Measurements from ENCODE around the gene DHX32. TPM values are rescaled to one million over a fixed set of nuclear protein-coding genes. Genes with fewer than 3 reads are reported as not detected.

The DHX32 gene
- polyA plus RNA-seq, 3 donors from 2014 or later: 17.5 to 28.8 (median 19.0) TPM

GRCh38 chr10:125823663-125824251, 57.3 kb downstream of the DHX32 start:
- DNase-seq: no peak
- Mint-ChIP-seq H3K9me3 (no peaks in the 10 kb centered on the region), H3K4me3 (no peak overlapping the region), H3K36me3 (peaks cover 4 to 10% (median 7%) of the 10 kb centered on the region in 3 donors), H3K27ac (no peak overlapping the region), H3K27me3 (ENCODE audit: low read depth in 3 of 3) (peaks cover 0 to 3% (median 2%) of the 10 kb centered on the region in 3 donors), H3K4me1 (peaks cover 6 to 7% of the 10 kb centered on the region in 2 donors)

GRCh38 chr10:125822878-125823662, 58.0 kb downstream of the DHX32 start, which contains the start of the genes BCCIP and UROS:
TSS of gene BCCIP (plus strand) at chr10:125823546. CDS start at chr10:125823558, 12 bp downstream.
TSS of gene UROS (minus strand) at chr10:125823258. CDS start at chr10:125816499, 6,759 bp downstream.
- peak; percentile 94 to 97 (median 96) for DNase-seq
- peak within 1 kb of the TSS in 3 of 6 donors; percentile 74 to 89 (median 88) for H3K27ac Mint-ChIP-seq
- H3K27me3 Mint-ChIP-seq (ENCODE audit: low read depth in 3 of 3): peaks cover 0 to 3% (median 2%) of the 10 kb centered on the region in 3 donors

GRCh38 chr10:125820701-125821100, 60.4 kb downstream of the DHX32 start:
- H3K36me3 Mint-ChIP-seq: peaks cover 0 to 2% (median 0%) of the 10 kb centered on the region in 3 donors
- H3K27me3 Mint-ChIP-seq (ENCODE audit: low read depth in 3 of 3): peaks cover 0 to 4% (median 3%) of the 10 kb centered on the region in 3 donors
- H3K4me1 Mint-ChIP-seq: peaks cover 0 to 2% of the 10 kb centered on the region in 2 donors
- peak overlapping the region in 2 of 6 donors; percentile 85 to 88 for H3K27ac Mint-ChIP-seq
- no peaks in the 10 kb centered on the region for H3K9me3 Mint-ChIP-seq
- H3K4me3 Mint-ChIP-seq: peak overlapping the region; percentile 61 to 85 (median 77)
- peak; percentile 6 to 13 (median 12) for DNase-seq

More at GRCh38 chr10:125822878-125823662, 58.0 kb downstream of the DHX32 start, which contains the start of the genes BCCIP and UROS:
- Mint-ChIP-seq H3K4me3 (peak within 1 kb of the TSS; percentile 78 to 88 (median 84)), H3K4me1 (peaks cover 4 to 6% of the 10 kb centered on the region in 2 donors), H3K9me3 (no peaks in the 10 kb centered on the region), H3K36me3 (peaks cover 3 to 6% (median 4%) of the 10 kb centered on the region in 3 donors)

GRCh38 chr10:125817337-125817946, 63.6 kb downstream of the DHX32 start:
- no peaks in the 10 kb centered on the region for H3K9me3 Mint-ChIP-seq
- no peak overlapping the region for H3K27ac Mint-ChIP-seq
- H3K4me1 Mint-ChIP-seq: peaks cover 0 to 1% of the 10 kb centered on the region in 2 donors
- DNase-seq: no peak
- H3K36me3 Mint-ChIP-seq: peaks cover 14 to 30% (median 20%) of the 10 kb centered on the region in 3 donors
- no peak overlapping the region for H3K4me3 Mint-ChIP-seq
- H3K27me3 Mint-ChIP-seq (ENCODE audit: low read depth in 3 of 3): peaks cover 0 to 4% (median 3%) of the 10 kb centered on the region in 3 donors

DNA sequence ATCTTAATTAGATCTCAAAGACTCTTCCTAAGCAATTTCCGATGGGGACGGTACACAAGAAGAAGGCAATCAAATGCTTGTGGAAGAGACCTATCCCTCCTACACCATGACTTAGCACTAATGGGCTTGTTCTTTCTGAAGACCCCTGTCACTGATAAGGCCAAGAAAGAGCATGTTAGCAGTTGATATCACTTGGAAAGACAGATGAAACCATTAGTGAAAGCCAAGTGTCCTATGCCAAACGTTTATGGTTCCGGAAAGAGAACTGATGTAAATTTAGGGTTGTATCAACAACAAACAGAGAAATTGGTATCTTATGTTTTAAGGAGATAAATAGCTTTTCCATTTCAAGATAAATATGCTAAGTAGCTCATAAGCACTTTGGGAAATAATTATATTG, 64.5 kb downstream of the DHX32 start:
- DNase-seq: no peak
- Mint-ChIP-seq H3K4me3 (no peak overlapping the region), H3K27ac (no peak overlapping the region)

DNA sequence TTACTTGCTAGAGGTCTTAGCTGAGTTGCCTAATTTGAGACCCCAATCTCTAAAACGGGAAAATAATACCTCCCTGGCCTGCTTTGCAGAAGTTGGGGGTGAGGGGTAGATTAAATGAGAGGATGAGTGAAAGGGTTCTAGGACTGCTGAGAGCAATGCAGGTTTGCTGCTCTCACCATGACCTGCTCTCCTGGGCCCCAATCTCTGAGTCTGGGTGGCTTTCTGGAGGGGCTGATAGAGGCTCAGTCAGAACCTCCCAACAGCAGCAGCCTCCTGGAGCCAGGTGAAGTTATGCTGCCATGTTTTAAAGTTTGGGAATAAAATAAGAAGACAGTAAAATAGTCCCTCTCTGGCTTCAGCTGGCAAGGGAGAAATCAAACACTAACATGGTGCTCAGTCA, 65.3 kb downstream of the DHX32 start:
- Mint-ChIP-seq H3K27me3 (ENCODE audit: low read depth in 3 of 3) (peaks cover 0 to 2% (median 0%) of the 10 kb centered on the region in 3 donors), H3K9me3 (no peaks in the 10 kb centered on the region), H3K36me3 (peaks cover 17 to 38% (median 28%) of the 10 kb centered on the region in 3 donors)

More for the DNA sequence above, 64.5 kb downstream of the DHX32 start:
- Mint-ChIP-seq H3K36me3 (peaks cover 14 to 34% (median 24%) of the 10 kb centered on the region in 3 donors), H3K9me3 (no peaks in the 10 kb centered on the region), H3K4me1 (no peaks in the 10 kb centered on the region), H3K27me3 (ENCODE audit: low read depth in 3 of 3) (peaks cover 0 to 2% (median 0%) of the 10 kb centered on the region in 3 donors)

GRCh38 chr10:125812128-125812750, 68.9 kb downstream of the DHX32 start:
- H3K4me1 Mint-ChIP-seq: peaks cover 16 to 17% of the 10 kb centered on the region in 2 donors
- no peak for DNase-seq
- H3K36me3 Mint-ChIP-seq: peaks cover 34 to 56% (median 37%) of the 10 kb centered on the region in 3 donors
- H3K4me3 Mint-ChIP-seq: no peak overlapping the region
- peaks cover 0 to 2% (median 0%) of the 10 kb centered on the region in 3 donors for H3K27me3 Mint-ChIP-seq (ENCODE audit: low read depth in 3 of 3)
- no peaks in the 10 kb centered on the region for H3K9me3 Mint-ChIP-seq
- no peak overlapping the region for H3K27ac Mint-ChIP-seq

More for the DNA sequence above, 65.3 kb downstream of the DHX32 start:
- no peak for DNase-seq
- Mint-ChIP-seq H3K27ac (no peak overlapping the region), H3K4me1 (no peaks in the 10 kb centered on the region), H3K4me3 (no peak overlapping the region)

GRCh38 chr10:125811251-125811650, 69.8 kb downstream of the DHX32 start:
- Mint-ChIP-seq H3K27ac (no peak overlapping the region), H3K36me3 (peaks cover 41 to 66% (median 47%) of the 10 kb centered on the region in 3 donors), H3K27me3 (ENCODE audit: low read depth in 3 of 3) (no peaks in the 10 kb centered on the region), H3K4me3 (no peak overlapping the region), H3K9me3 (no peaks in the 10 kb centered on the region), H3K4me1 (peaks cover 17 to 22% of the 10 kb centered on the region in 2 donors)
- DNase-seq: no peak

- H3K27me3 Mint-ChIP-seq (ENCODE audit: low read depth in 3 of 3): no peaks in the 10 kb centered on the region
- no peak for DNase-seq
- peaks cover 17 to 22% of the 10 kb centered on the region in 2 donors for H3K4me1 Mint-ChIP-seq
- H3K36me3 Mint-ChIP-seq: peaks cover 27 to 59% (median 52%) of the 10 kb centered on the region in 3 donors
- peak overlapping the region in 4 of 6 donors; percentile 3 to 81 (median 62) for H3K27ac Mint-ChIP-seq
- no peak overlapping the region for H3K4me3 Mint-ChIP-seq
- H3K9me3 Mint-ChIP-seq: no peaks in the 10 kb centered on the region
Measured at GRCh38 chr10:125808047-125808446, 73.0 kb downstream of the DHX32 start.

DNA sequence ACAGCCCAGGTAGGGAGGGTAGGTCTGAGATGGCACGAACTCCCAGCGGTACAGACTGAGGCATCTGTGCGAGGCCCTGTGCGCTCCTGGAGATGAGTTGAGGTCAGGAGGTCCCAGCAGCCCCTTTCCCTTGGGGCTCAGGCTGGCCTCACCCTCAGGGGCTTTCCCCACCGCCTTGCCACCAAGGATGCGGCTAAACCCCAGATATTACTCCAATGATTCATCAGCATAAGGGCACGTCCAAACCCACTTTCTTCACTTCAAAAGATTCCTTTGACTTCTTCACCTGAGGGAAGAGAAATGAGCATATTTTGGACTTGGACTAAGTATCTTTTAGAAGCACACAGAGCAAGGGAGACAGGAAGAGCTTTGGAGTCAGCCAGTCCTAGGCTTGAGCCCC, 78.4 kb downstream of the DHX32 start:
- peaks cover 6 to 11% of the 10 kb centered on the region in 2 donors for H3K4me1 Mint-ChIP-seq
- no peak overlapping the region for H3K4me3 Mint-ChIP-seq
- H3K9me3 Mint-ChIP-seq: no peaks in the 10 kb centered on the region
- H3K27ac Mint-ChIP-seq: peak overlapping the region in 1 of 6 donors; percentile 40
- peaks cover 12 to 55% (median 29%) of the 10 kb centered on the region in 3 donors for H3K36me3 Mint-ChIP-seq
- no peak for DNase-seq
- H3K27me3 Mint-ChIP-seq (ENCODE audit: low read depth in 3 of 3): peaks cover 0 to 2% (median 0%) of the 10 kb centered on the region in 3 donors

GRCh38 chr10:125802131-125802530, 79.0 kb downstream of the DHX32 start:
- Mint-ChIP-seq H3K4me1 (peaks cover 0 to 5% of the 10 kb centered on the region in 2 donors), H3K27me3 (ENCODE audit: low read depth in 3 of 3) (peaks cover 0 to 2% (median 0%) of the 10 kb centered on the region in 3 donors), H3K9me3 (no peaks in the 10 kb centered on the region), H3K27ac (no peak overlapping the region), H3K4me3 (no peak overlapping the region), H3K36me3 (peaks cover 9 to 53% (median 31%) of the 10 kb centered on the region in 3 donors)
- no peak for DNase-seq

DNA sequence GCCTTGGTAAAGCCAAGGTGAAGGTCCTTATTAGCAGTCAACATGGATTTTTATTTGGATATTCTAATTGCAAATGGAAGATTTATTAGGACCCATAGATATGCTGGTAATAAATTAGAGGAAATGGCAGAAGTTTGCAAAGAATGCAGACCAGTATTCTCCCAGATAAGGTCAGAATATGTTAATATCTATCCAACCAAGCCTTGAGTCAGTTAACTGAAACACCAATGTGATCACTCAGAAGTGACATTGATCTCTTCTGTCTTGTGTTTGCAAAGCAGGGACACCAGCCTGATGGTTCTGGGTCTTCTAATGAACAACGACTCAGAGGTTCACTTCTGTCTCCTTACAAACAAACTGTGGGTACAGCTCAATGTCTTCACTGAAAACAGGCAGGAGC, 79.5 kb downstream of the DHX32 start:
- DNase-seq: no peak
- Mint-ChIP-seq H3K27me3 (ENCODE audit: low read depth in 3 of 3) (peaks cover 0 to 2% (median 0%) of the 10 kb centered on the region in 3 donors), H3K4me1 (no peaks in the 10 kb centered on the region), H3K9me3 (no peaks in the 10 kb centered on the region), H3K4me3 (no peak overlapping the region), H3K27ac (no peak overlapping the region), H3K36me3 (peaks cover 6 to 53% (median 28%) of the 10 kb centered on the region in 3 donors)
